Cardiac muscle cell (in vitro differentiated cells and primary cell): Measurements from ENCODE around the gene DNAH3. TPM values are rescaled to one million over a fixed set of nuclear protein-coding genes. Genes with fewer than 3 reads are reported as not detected.
A peak's percentile ranks its signal among the peaks of the same experiment; 100 is the strongest.

ENCODE experiments used
- DNase-seq, 2 donors: peaks; one replicate each; pipeline versions ENCODE4 v3.0.0 to v3.0.0-alpha.2; 2010 to 2017; ENCODE audit warnings: low read depth in 1 of 2, low spot score in 1 of 2
- H3K27ac ChIP-seq: fragments of 200-600 bp; sonication (generic); 2 replicates; pipeline ENCODE4 v1.5.1; 2016
- H3K27me3 ChIP-seq: fragments of 200-600 bp; sonication (generic); 2 replicates; pipeline ENCODE4 v1.6.0; 2016; ENCODE audit warnings: control low read depth
- H3K36me3 ChIP-seq: fragments of 200-600 bp; sonication (generic); 2 replicates; pipeline ENCODE4 v1.5.1; 2016; ENCODE audit warnings: control low read depth
- H3K4me1 ChIP-seq: fragments of 200-600 bp; sonication (generic); 2 replicates; pipeline ENCODE4 v1.8.1; 2017; ENCODE audit warnings: low read depth, mild to moderate bottlenecking, mixed run types
- H3K4me3 ChIP-seq: fragments of 200-600 bp; sonication (generic); 2 replicates; pipeline ENCODE4 v1.5.1; 2016; ENCODE audit warnings: mild to moderate bottlenecking
- H3K9me3 ChIP-seq: fragments of 200-600 bp; sonication (generic); 2 replicates; pipeline ENCODE4 v1.5.1; 2017; ENCODE audit warnings: low read depth, mild to moderate bottlenecking, control low read depth
- polyA plus RNA-seq: library from polyadenylated mRNA; unstranded; fragments of >200 nt; fragmentation: Nextera tagmentation; extraction: Ambion mirVana; gene quantifications from 2 replicates; pipeline ENCODE4 v1.2.1, GENCODE V29; 2016
- total RNA-seq: library from RNA; depleted of rRNA; stranded (reverse); fragments of >200 nt; gene quantifications from 2 replicates; pipeline ENCODE4 v1.2.3, GENCODE V29; 2016
- TF ChIP-seq, protein P1 (sequence below): IDR thresholded peaks from 2 replicates; pipeline ENCODE4 v1.5.1; 2012; ENCODE audit warnings: low read depth, mild to moderate bottlenecking, low read length

The DNAH3 gene
- total and polyA plus RNA-seq, 2 experiments from 2014 or later, result 0.39 TPM; not detected in 1

DNA sequence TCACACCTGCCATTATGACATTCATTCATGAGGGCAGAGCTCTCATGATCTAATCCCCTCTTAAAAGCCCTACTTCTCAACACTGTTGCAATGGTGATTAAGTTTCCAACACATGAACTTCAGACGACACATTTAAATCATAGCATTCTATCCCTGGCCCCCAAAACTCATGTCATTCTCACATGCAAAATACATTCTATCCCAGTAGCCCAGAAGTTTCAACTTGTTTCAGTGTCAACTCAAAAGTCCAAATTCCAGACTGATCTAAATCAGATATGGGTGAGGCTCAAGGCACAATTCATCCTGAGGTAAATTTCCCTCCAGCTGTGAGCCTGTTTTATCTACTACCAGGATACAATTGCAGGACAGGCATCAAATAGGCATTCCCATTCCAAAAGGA lies 224.9 kb downstream of the DNAH3 start:
- TF ChIP-seq, protein P1, sequence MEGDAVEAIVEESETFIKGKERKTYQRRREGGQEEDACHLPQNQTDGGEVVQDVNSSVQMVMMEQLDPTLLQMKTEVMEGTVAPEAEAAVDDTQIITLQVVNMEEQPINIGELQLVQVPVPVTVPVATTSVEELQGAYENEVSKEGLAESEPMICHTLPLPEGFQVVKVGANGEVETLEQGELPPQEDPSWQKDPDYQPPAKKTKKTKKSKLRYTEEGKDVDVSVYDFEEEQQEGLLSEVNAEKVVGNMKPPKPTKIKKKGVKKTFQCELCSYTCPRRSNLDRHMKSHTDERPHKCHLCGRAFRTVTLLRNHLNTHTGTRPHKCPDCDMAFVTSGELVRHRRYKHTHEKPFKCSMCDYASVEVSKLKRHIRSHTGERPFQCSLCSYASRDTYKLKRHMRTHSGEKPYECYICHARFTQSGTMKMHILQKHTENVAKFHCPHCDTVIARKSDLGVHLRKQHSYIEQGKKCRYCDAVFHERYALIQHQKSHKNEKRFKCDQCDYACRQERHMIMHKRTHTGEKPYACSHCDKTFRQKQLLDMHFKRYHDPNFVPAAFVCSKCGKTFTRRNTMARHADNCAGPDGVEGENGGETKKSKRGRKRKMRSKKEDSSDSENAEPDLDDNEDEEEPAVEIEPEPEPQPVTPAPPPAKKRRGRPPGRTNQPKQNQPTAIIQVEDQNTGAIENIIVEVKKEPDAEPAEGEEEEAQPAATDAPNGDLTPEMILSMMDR, result no peak
- Histone ChIP-seq H3K27me3 (no peaks in the 10 kb centered on the region), H3K36me3 (no peaks in the 10 kb centered on the region), H3K9me3 (no peaks in the 10 kb centered on the region), H3K4me3 (no peak overlapping the region), H3K4me1 (peaks cover 12% of the 10 kb centered on the region), H3K27ac (peak overlapping the region; percentile 16)
- no peak for DNase-seq

DNA sequence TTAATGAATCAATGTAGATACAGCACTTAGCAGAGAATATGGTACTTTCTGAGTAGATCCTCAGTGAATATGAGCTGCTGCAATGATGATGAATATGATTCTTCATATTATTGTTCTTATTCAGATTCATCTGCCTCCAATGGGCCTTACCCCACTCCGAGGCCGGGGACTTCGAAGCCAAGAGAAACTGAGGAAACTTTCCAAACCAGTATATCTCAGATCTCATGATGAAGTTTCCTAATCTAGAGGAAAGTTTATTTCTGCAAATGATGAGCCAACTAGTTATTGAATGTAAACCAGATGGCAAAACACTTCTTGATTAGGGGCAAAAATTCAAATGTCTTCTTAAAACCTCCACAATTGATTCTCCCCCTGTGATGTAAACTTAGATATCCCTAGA lies 226.8 kb downstream of the DNAH3 start:
- Histone ChIP-seq H3K27ac (no peak overlapping the region), H3K4me3 (no peak overlapping the region), H3K27me3 (no peaks in the 10 kb centered on the region), H3K4me1 (peaks cover 2% of the 10 kb centered on the region), H3K36me3 (no peaks in the 10 kb centered on the region), H3K9me3 (no peaks in the 10 kb centered on the region)
- TF ChIP-seq, protein P1, result no peak
- no peak for DNase-seq

DNA sequence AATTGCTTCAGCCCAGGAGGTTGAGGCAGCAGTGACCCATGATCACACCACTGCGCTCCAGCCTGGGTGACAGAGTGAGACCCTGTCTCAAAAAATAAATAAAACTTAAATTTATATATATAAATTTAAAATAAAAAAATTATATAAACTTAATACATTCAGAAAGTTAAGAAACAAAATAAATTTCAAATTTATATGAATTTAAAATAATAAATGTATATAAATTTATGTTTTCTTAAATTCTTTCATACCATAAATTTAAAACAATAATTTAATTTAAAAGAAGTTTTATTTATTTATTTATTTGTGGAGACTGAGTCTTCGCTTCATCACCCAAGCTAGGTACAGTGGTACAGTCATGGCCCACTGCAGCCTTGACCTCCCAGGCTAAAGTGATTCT lies 229.8 kb downstream of the DNAH3 start:
- Histone ChIP-seq H3K4me1 (peaks cover 7% of the 10 kb centered on the region), H3K27me3 (no peaks in the 10 kb centered on the region), H3K36me3 (no peaks in the 10 kb centered on the region), H3K4me3 (no peak overlapping the region), H3K27ac (no peak overlapping the region), H3K9me3 (no peaks in the 10 kb centered on the region)
- TF ChIP-seq, protein P1, result no peak
- DNase-seq, result no peak

DNA sequence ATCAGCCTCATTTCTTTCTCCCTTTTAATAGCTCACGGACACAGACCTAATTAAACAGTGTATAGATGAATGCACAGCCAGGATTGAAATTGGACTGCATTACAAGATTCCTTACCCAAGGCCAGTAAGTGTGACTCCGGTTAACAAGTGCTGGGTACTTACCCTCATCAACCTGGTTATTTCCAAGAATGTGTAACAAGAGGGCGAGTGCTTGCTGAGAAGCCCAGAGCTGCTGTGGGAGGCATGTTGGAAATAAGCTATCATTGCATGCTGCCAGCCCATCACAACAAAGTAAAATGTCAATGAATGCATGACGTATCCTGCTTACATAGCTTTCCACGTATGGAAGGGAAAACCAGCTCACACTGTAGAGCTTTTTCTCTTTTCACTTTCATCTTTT lies 230.6 kb downstream of the DNAH3 start:
- Histone ChIP-seq H3K9me3 (no peaks in the 10 kb centered on the region), H3K4me1 (peaks cover 7% of the 10 kb centered on the region), H3K27ac (no peak overlapping the region), H3K27me3 (no peaks in the 10 kb centered on the region), H3K4me3 (no peak overlapping the region), H3K36me3 (no peaks in the 10 kb centered on the region)
- peak in 1 of 2 donors; percentile 42 for DNase-seq
- TF ChIP-seq, protein P1, result no peak

DNA sequence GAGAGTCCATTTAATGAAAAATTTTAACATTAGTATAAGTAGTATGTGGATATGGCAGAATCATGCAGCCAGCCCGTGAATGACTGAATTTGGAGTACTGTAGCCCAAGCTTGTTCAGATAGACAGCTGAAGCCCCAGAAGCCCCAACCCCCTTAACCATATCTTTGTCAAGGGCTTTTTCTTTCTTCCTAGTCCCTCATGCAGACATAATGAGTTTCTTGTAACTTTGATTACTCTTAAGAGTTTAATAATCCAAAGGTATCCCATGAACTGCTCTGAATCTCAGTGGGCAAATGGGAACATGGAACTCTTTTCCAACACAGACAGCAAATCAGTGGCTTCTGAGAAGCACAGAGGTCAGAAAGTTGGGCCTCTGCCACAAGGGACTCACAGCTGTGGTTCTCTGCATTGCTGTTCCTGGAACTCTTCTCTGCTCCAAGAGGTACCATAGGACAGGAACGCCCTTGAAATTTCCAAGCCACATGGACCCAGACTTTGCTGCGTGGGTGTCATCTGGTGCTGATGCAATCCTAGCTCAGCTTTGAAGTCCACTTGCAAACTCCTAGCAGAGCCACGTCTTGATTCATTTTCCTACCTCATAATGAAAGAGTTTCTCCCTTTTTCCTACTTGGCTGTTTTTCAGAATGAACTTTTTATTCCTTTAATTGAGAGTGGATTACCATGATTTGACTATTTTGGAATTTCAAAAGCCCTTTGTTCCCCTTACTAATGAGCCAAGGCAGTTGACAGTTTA lies 232.0 kb downstream of the DNAH3 start:
- TF ChIP-seq, protein P1, result no peak
- Histone ChIP-seq H3K27me3 (no peaks in the 10 kb centered on the region), H3K9me3 (no peaks in the 10 kb centered on the region), H3K4me1 (peaks cover 7% of the 10 kb centered on the region), H3K4me3 (no peak overlapping the region), H3K27ac (no peak overlapping the region), H3K36me3 (no peaks in the 10 kb centered on the region)
- DNase-seq, result peak in 1 of 2 donors; percentile 86
